Neural progenitor cell (in vitro differentiated cells): Measurements from ENCODE around the gene FSTL4. TPM values are rescaled to one million over a fixed set of nuclear protein-coding genes. Genes with fewer than 3 reads are reported as not detected.
A peak's percentile ranks its signal among the peaks of the same experiment; 100 is the strongest.

ENCODE experiments used
- DNase-seq: peaks from one replicate; pipeline ENCODE4 v3.0.0-alpha.2; 2016; ENCODE audit warnings: low spot score
- H2AFZ ChIP-seq: fragments of 200-600 bp; sonication (generic); replicated peaks from 2 replicates; pipeline ENCODE4 v1.6.1; 2016; ENCODE audit warnings: antibody characterized with exemption
- H3F3A ChIP-seq: fragments of 200-600 bp; sonication (generic); 2 replicates; pipeline ENCODE4 v1.6.1; 2016; ENCODE audit warnings: antibody characterized with exemption, low read depth
- H3K27ac ChIP-seq: fragments of 200-600 bp; sonication (generic); 2 replicates; pipeline ENCODE4 v1.5.1; 2016; ENCODE audit warnings: mild to moderate bottlenecking
- H3K27me3 ChIP-seq: fragments of 200-600 bp; sonication (generic); 2 replicates; pipeline ENCODE4 v1.6.1; 2016; ENCODE audit warnings: mild to moderate bottlenecking, moderate library complexity
- H3K36me3 ChIP-seq: fragments of 200-600 bp; sonication (generic); 2 replicates; pipeline ENCODE4 v1.5.1; 2016
- H3K4me1 ChIP-seq: fragments of 200-600 bp; sonication (generic); 2 replicates; pipeline ENCODE4 v1.6.1; 2016; ENCODE audit warnings: mixed run types
- H3K4me2 ChIP-seq: fragments of 200-600 bp; sonication (generic); 2 replicates; pipeline ENCODE4 v1.6.1; 2016
- H3K4me3 ChIP-seq: fragments of 200-600 bp; sonication (generic); 2 replicates; pipeline ENCODE4 v1.5.1; 2016
- H3K79me2 ChIP-seq: fragments of 200-600 bp; sonication (generic); 2 replicates; pipeline ENCODE4 v1.6.1; 2016; ENCODE audit warnings: low read depth
- H3K9ac ChIP-seq: fragments of 200-600 bp; sonication (generic); 2 replicates; pipeline ENCODE4 v1.6.1; 2016
- H3K9me3 ChIP-seq: fragments of 200-600 bp; sonication (generic); 2 replicates; pipeline ENCODE4 v1.5.1; 2016; ENCODE audit warnings: low read depth
- H4K20me1 ChIP-seq: fragments of 200-600 bp; sonication (generic); 2 replicates; pipeline ENCODE4 v1.6.1; 2016; ENCODE audit warnings: low read depth
- H3K27ac Mint-ChIP-seq: 3 replicates; pipeline ENCODE4 v1.8.0; 2021; ENCODE audit warnings: mixed read lengths
- H3K27me3 Mint-ChIP-seq: 2 replicates; pipeline ENCODE4 v1.8.0; 2022; ENCODE audit warnings: low read depth, mild to moderate bottlenecking, inconsistent platforms, moderate library complexity, mixed read lengths; ENCODE audit not compliant: insufficient read depth
- H3K36me3 Mint-ChIP-seq: 3 replicates; pipeline ENCODE4 v1.8.0; 2021; ENCODE audit warnings: mixed read lengths
- H3K4me1 Mint-ChIP-seq: 3 replicates; pipeline ENCODE4 v1.8.0; 2021; ENCODE audit warnings: mixed read lengths
- H3K4me3 Mint-ChIP-seq: 3 replicates; pipeline ENCODE4 v1.8.0; 2021; ENCODE audit warnings: mild to moderate bottlenecking, moderate library complexity, mixed read lengths
- H3K9me3 Mint-ChIP-seq: 3 replicates; pipeline ENCODE4 v1.8.0; 2020; ENCODE audit warnings: mixed read lengths
- CTCF ChIP-seq: fragments of 200-600 bp; sonication (generic); IDR thresholded peaks from 2 replicates; pipeline ENCODE4 v1.5.1; 2017; ENCODE audit warnings: antibody characterized with exemption, mild to moderate bottlenecking
- EZH2 ChIP-seq: fragments of 200-600 bp; sonication (generic); IDR thresholded peaks from 2 replicates; pipeline ENCODE4 v1.6.1; 2017; ENCODE audit warnings: antibody characterized with exemption, mild to moderate bottlenecking, moderate library complexity
- EZH2phosphoT487 ChIP-seq: fragments of 200-600 bp; sonication (generic); IDR thresholded peaks from 2 replicates; pipeline ENCODE4 v1.6.1; 2017; ENCODE audit warnings: antibody characterized with exemption
- total RNA-seq: library from RNA; depleted of rRNA; stranded (reverse); fragments of >200 nt; gene quantifications from 2 replicates; pipeline ENCODE4 v1.2.3, GENCODE V29; 2015; ENCODE audit warnings: low replicate concordance

FSTL4 gene
- total RNA-seq, 1 donor from 2014 or later = 0.95 TPM

- no peak overlapping the region for H3K27ac Mint-ChIP-seq
- no peaks in the 10 kb centered on the region for H3F3A ChIP-seq
- no peak overlapping the region for H2AFZ ChIP-seq
- H3K36me3 Mint-ChIP-seq = no peaks in the 10 kb centered on the region
- H3K4me2 ChIP-seq = no peak overlapping the region
- peaks cover 6% of the 10 kb centered on the region for H3K27me3 Mint-ChIP-seq
- H3K4me1 Mint-ChIP-seq = peaks cover 27% of the 10 kb centered on the region
- TF ChIP-seq EZH2phosphoT487 (no peak), EZH2 (no peak), CTCF (no peak)
- H3K9me3 Mint-ChIP-seq = peaks cover 8% of the 10 kb centered on the region
- no peaks in the 10 kb centered on the region for H3K9me3 ChIP-seq
- no peak overlapping the region for H3K4me3 ChIP-seq
- H3K4me3 Mint-ChIP-seq = no peak overlapping the region
- no peaks in the 10 kb centered on the region for H3K4me1 ChIP-seq
- no peaks in the 10 kb centered on the region for H3K79me2 ChIP-seq
- no peaks in the 10 kb centered on the region for H4K20me1 ChIP-seq
- no peak overlapping the region for H3K27ac ChIP-seq
- H3K27me3 ChIP-seq = no peaks in the 10 kb centered on the region
- DNase-seq = no peak
- no peak overlapping the region for H3K9ac ChIP-seq
- no peaks in the 10 kb centered on the region for H3K36me3 ChIP-seq
Measured at GRCh38 chr5:133344266-133344665, 268.1 kb downstream of the FSTL4 start.

GRCh38 chr5:133343196-133343595, 269.1 kb downstream of the FSTL4 start:
- H3K27me3 ChIP-seq = no peaks in the 10 kb centered on the region
- DNase-seq = no peak
- H3K36me3 ChIP-seq = no peaks in the 10 kb centered on the region
- H3K27ac ChIP-seq = no peak overlapping the region
- TF ChIP-seq EZH2 (no peak), CTCF (no peak), EZH2phosphoT487 (no peak)
- Mint-ChIP-seq H3K9me3 (peaks cover 8% of the 10 kb centered on the region), H3K27me3 (peaks cover 6% of the 10 kb centered on the region), H3K4me1 (peaks cover 28% of the 10 kb centered on the region), H3K36me3 (no peaks in the 10 kb centered on the region), H3K27ac (no peak overlapping the region), H3K4me3 (no peak overlapping the region)
- no peaks in the 10 kb centered on the region for H3F3A ChIP-seq
- H3K9ac ChIP-seq = no peak overlapping the region
- H3K79me2 ChIP-seq = no peaks in the 10 kb centered on the region
- no peaks in the 10 kb centered on the region for H4K20me1 ChIP-seq
- no peaks in the 10 kb centered on the region for H3K9me3 ChIP-seq
- H2AFZ ChIP-seq = no peak overlapping the region
- H3K4me1 ChIP-seq = no peaks in the 10 kb centered on the region
- no peak overlapping the region for H3K4me2 ChIP-seq
- no peak overlapping the region for H3K4me3 ChIP-seq

- no peak for TF ChIP-seq EZH2
- TF ChIP-seq EZH2phosphoT487 = no peak
- peak; percentile 36 for TF ChIP-seq CTCF
- Histone ChIP-seq H2AFZ (no peak overlapping the region), H3K9ac (no peak overlapping the region), H3K9me3 (no peaks in the 10 kb centered on the region), H3K79me2 (no peaks in the 10 kb centered on the region), H3F3A (no peaks in the 10 kb centered on the region), H3K4me3 (no peak overlapping the region), H3K27me3 (no peaks in the 10 kb centered on the region), H3K27ac (no peak overlapping the region), H3K36me3 (no peaks in the 10 kb centered on the region), H3K4me1 (no peaks in the 10 kb centered on the region), H3K4me2 (no peak overlapping the region), H4K20me1 (no peaks in the 10 kb centered on the region)
- H3K9me3 Mint-ChIP-seq = peaks cover 8% of the 10 kb centered on the region
- no peak overlapping the region for H3K4me3 Mint-ChIP-seq
- H3K4me1 Mint-ChIP-seq = peaks cover 26% of the 10 kb centered on the region
- peaks cover 4% of the 10 kb centered on the region for H3K27me3 Mint-ChIP-seq
- peak; percentile 41 for DNase-seq
- no peaks in the 10 kb centered on the region for H3K36me3 Mint-ChIP-seq
- H3K27ac Mint-ChIP-seq = no peak overlapping the region
Measured at GRCh38 chr5:133341915-133342710, 270.2 kb downstream of the FSTL4 start.
